Measurements from ENCODE around the gene ITPR3. TPM values are rescaled to one million over a fixed set of nuclear protein-coding genes. Genes with fewer than 3 reads are reported as not detected.

The ITPR3 gene
- total RNA-seq, 1 experiment from 2014 or later, result 103 TPM

- no peak for TF ChIP-seq SP1 (IDR thresholded peaks at IDR 0.05; ENCODE audit: low read depth)
- TF ChIP-seq CEBPB (IDR thresholded peaks at IDR 0.05; ENCODE audit: low read depth), result no peak
- no peak for TF ChIP-seq ZNF274 (IDR thresholded peaks at IDR 0.05; ENCODE audit: low read depth, low read length)
- TF ChIP-seq JUND (IDR thresholded peaks at IDR 0.05), result no peak
- TF ChIP-seq, protein P1, sequence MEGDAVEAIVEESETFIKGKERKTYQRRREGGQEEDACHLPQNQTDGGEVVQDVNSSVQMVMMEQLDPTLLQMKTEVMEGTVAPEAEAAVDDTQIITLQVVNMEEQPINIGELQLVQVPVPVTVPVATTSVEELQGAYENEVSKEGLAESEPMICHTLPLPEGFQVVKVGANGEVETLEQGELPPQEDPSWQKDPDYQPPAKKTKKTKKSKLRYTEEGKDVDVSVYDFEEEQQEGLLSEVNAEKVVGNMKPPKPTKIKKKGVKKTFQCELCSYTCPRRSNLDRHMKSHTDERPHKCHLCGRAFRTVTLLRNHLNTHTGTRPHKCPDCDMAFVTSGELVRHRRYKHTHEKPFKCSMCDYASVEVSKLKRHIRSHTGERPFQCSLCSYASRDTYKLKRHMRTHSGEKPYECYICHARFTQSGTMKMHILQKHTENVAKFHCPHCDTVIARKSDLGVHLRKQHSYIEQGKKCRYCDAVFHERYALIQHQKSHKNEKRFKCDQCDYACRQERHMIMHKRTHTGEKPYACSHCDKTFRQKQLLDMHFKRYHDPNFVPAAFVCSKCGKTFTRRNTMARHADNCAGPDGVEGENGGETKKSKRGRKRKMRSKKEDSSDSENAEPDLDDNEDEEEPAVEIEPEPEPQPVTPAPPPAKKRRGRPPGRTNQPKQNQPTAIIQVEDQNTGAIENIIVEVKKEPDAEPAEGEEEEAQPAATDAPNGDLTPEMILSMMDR (IDR thresholded peaks at IDR 0.05 in 2 of 3, conservative IDR thresholded peaks at IDR 0.05 in 1 of 3; ENCODE audit: borderline replicate concordance in 1 of 3, insufficient read depth in 1 of 3, low read depth in 2 of 3, low read length in 2 of 3), result no peak
- no peak for TF ChIP-seq TCF7L2 (IDR thresholded peaks at IDR 0.05; ENCODE audit: borderline replicate concordance, extremely low read depth, insufficient read depth, insufficient read length)
- TF ChIP-seq RAD21 (IDR thresholded peaks at IDR 0.05; ENCODE audit: low read depth), result no peak
Observed at GRCh38 chr6:33673851-33674250, 52.7 kb downstream of the ITPR3 start (continued).

DNA sequence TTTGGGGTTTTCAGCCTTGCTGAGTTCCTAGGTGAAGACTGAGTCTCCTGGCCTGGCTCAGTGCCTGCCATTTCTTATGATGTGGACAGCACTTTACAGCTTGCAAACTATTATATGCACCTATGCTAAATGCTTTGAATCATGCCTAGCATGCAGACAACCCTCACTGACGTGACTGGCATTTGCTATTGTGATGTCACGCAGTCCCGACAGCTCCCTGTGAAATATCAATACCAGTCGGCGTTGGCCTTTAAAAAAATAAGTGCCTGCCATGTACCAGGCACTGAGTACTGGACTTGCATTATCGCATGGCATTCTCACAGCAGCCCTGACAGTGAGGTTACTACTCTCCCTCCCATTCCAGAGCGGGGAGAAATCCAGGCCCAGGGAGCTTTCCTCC lies 54.8 kb downstream of the ITPR3 start:
- ChIA-PET RAD21 (ENCODE audit: low non-redundant PET in 1 of 2, low total read pairs in 2 of 2, uncharacterized antibody in 2 of 2, unreplicated experiment in 2 of 2) (no interaction called here), POLR2A (no interaction called here), CTCF (no interaction called here)
- Histone ChIP-seq H3K27ac (ENCODE audit: low read depth, low read length) (no peak overlapping the region), H4K20me1 (ENCODE audit: insufficient read depth) (no peaks in the 10 kb centered on the region), H3K27me3 (ENCODE audit: insufficient read depth, low read length) (no peaks in the 10 kb centered on the region), H3K79me2 (ENCODE audit: insufficient read depth, low read length) (no peaks in the 10 kb centered on the region), H3K36me3 (ENCODE audit: control insufficient read depth in 1 of 2, insufficient read depth in 2 of 2, low read length in 2 of 2) (peaks cover 39 to 58% of the 10 kb centered on the region in 2 experiments; a peak in 3 of 4 replicates), H3K4me3 (replicated peaks in 1 of 2; ENCODE audit: low read depth in 1 of 2, low read length in 2 of 2) (no peak overlapping the region), H3K9me2 (ENCODE audit: insufficient read depth) (no peaks in the 10 kb centered on the region), H3K4me2 (ENCODE audit: low read length) (no peak overlapping the region), H3K4me1 (ENCODE audit: control insufficient read depth in 1 of 2, insufficient read depth in 2 of 2, low read length in 2 of 2) (no peaks in the 10 kb centered on the region), H2AFZ (ENCODE audit: low read depth, low read length, poor library complexity, severe bottlenecking) (no peak overlapping the region), H3K9me3 (ENCODE audit: control insufficient read depth in 1 of 2, insufficient read depth in 1 of 2, low read depth in 1 of 2, low read length in 2 of 2) (no peaks in the 10 kb centered on the region), H3K9ac (ENCODE audit: low read length) (no peak overlapping the region)
- no TSS peak for BruUV-seq (replicated peaks)
- intact Hi-C loops (cut with micrococcal nuclease), result no loop called here
- ATAC-seq (no peak), DNase-seq (ENCODE audit: low read depth, low spot score) (no peak)
- no peak for TF ChIP-seq TCF7L2 (IDR thresholded peaks at IDR 0.05; ENCODE audit: borderline replicate concordance, extremely low read depth, insufficient read depth, insufficient read length)
- TF ChIP-seq MAX (IDR thresholded peaks at IDR 0.05), result no peak
- TF ChIP-seq, protein P2, sequence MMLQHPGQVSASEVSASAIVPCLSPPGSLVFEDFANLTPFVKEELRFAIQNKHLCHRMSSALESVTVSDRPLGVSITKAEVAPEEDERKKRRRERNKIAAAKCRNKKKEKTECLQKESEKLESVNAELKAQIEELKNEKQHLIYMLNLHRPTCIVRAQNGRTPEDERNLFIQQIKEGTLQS (IDR thresholded peaks at IDR 0.05), result no peak
- no peak for TF ChIP-seq ELF1 (IDR thresholded peaks at IDR 0.05; ENCODE audit: borderline replicate concordance, low read depth)
- TF ChIP-seq, protein P3, sequence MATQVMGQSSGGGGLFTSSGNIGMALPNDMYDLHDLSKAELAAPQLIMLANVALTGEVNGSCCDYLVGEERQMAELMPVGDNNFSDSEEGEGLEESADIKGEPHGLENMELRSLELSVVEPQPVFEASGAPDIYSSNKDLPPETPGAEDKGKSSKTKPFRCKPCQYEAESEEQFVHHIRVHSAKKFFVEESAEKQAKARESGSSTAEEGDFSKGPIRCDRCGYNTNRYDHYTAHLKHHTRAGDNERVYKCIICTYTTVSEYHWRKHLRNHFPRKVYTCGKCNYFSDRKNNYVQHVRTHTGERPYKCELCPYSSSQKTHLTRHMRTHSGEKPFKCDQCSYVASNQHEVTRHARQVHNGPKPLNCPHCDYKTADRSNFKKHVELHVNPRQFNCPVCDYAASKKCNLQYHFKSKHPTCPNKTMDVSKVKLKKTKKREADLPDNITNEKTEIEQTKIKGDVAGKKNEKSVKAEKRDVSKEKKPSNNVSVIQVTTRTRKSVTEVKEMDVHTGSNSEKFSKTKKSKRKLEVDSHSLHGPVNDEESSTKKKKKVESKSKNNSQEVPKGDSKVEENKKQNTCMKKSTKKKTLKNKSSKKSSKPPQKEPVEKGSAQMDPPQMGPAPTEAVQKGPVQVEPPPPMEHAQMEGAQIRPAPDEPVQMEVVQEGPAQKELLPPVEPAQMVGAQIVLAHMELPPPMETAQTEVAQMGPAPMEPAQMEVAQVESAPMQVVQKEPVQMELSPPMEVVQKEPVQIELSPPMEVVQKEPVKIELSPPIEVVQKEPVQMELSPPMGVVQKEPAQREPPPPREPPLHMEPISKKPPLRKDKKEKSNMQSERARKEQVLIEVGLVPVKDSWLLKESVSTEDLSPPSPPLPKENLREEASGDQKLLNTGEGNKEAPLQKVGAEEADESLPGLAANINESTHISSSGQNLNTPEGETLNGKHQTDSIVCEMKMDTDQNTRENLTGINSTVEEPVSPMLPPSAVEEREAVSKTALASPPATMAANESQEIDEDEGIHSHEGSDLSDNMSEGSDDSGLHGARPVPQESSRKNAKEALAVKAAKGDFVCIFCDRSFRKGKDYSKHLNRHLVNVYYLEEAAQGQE (IDR thresholded peaks at IDR 0.05; ENCODE audit: low read depth), result no peak
- TF ChIP-seq, protein P1 (IDR thresholded peaks at IDR 0.05 in 2 of 3, conservative IDR thresholded peaks at IDR 0.05 in 1 of 3; ENCODE audit: borderline replicate concordance in 1 of 3, insufficient read depth in 1 of 3, low read depth in 2 of 3, low read length in 2 of 3), result no peak
- TF ChIP-seq EZH2phosphoT487 (IDR thresholded peaks at IDR 0.05; ENCODE audit: borderline replicate concordance), result no peak
- TF ChIP-seq FOSL1 (IDR thresholded peaks at IDR 0.05; ENCODE audit: low read depth), result no peak
- TF ChIP-seq ZBTB33 (IDR thresholded peaks at IDR 0.05; ENCODE audit: extremely low read depth, insufficient replicate concordance, low read length), result no peak
